Islet precursor cell (in vitro differentiated cells): ENCODE measurements around the gene ECD.
A peak's percentile ranks its signal among the peaks of the same experiment; 100 is the strongest.

Experiments
- DNase-seq: peaks from one replicate; pipeline ENCODE4 v3.0.0-alpha.2; 2018

The ECD gene

DNA sequence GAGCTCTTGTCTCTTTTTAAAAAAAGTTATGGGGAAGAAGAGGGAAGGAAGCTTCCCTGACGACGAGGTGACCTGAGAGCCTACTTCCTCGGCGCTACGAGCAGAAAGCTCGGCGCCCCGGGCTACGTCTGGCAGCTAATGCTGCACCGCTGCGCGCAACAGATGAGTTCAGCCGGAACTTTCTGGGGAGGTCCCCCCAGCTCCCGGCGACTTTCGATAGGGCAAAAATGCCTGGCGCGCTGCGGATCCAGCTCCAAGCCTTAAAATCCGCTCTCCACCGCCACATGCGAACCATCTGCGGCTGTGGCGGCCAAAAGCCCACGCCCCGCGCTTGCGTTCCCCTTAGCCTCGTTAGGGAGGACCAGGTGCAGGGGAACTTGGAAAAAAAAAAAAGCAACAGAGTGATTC lies 71.8 kb downstream of the ECD start:
- peak; percentile 85 for DNase-seq

DNA sequence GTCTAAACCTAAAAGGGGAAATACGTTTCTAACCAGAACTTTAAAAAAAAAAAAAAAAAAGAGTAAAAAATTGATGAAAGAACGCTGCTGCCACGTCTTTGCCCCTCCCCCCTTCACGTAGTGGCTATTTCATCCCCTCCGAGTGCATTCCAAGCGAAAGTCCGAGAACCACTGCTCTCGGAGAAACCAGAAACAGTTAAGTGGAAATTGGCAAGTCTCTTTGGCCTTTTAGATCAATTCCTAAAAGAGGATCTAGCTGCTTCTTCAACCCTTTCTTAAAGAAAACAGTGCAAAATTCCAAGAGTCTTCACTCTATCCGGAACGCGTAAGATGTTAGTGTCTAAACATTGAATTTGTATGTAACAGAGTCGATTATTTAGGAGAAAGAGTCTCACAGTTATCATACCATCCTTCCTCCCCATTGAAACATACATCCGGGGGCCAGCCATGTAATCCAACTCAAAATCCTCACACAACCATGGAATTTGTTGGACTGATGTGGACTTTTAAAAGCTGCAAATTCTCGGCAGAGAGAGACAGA lies 72.3 kb downstream of the ECD start:
- DNase-seq = peak; percentile 72

DNA sequence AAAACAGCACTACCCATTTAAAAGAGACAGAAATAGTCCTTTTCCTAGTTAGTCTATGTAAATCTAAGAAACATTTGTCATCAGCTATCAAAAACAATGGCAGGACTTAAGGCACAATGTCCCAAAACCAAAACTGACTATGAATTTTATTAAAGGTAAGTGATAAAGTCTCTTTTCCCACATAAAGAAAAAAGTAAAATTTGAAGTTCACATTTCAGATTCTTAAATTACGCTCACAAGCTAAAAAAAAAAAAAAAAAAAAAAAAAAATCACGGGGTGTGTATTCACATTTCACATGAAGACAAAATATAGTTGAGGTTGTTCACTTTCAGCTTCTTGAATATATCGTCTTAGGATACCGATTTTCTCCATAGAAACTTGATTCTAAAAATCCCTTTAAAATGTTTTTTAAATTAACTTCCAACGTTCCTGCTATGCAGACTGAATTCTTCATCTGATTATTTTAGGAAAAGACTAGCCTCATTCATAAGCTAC lies 72.8 kb downstream of the ECD start:
- no peak for DNase-seq

DNA sequence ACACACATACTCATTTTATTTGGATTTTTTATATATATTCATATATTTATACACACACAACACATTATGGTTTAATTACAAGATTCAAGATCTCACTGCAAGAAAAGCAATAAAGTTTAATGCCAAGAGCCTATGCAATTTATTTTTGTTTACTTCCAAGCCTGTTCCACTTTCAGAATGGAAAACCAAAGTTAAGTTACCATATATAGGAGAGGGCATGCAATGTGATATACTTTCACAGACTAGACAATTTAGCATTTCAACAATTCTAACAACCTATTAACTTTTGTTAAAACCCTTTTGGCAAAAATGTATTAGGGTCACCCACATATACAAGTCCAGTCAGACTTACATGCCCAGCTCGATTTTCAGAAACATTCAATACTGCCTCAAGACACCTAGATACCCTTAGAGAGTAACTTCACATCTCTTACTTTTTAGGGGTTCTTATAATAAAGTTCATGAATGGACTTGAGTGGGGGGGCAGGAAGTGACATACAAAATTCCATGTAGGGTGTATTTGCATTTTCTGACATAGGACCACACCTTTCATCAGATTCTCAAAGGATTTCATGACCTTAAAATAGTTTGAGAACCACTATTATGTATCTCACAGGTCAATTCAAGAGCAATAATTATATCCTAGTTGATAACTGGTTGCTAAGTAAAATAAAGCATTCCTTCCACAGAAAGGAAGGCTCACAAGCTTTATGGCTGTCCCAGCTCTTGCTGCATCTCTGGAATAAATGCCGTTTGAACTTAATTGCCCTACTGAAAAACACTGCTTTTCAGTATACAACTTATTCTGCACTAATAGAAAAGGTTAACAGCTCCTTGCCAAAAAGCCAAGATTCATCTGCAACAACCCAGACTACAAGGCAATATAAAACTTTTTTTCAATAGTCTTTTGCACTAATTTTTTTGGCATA lies 73.6 kb downstream of the ECD start:
- DNase-seq = no peak

DNA sequence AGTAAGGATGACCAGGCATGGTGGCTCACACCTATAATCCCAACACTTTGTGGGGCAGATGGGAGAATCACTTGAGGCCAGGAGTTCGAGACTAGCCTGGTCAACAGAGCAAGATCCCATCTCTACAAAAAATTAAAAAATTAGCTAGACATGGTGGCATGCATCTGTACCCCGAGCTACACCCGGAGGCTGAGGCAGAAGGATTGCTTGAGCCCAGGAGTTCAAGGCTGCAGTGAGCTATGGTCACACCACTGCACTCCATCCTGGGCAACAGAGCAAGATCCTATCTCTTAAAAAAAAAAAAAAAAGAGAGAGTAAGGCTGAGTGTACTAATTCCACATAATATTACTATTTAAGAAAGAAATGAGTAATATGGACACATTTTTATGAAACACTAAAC lies 75.0 kb downstream of the ECD start:
- no peak for DNase-seq

DNA sequence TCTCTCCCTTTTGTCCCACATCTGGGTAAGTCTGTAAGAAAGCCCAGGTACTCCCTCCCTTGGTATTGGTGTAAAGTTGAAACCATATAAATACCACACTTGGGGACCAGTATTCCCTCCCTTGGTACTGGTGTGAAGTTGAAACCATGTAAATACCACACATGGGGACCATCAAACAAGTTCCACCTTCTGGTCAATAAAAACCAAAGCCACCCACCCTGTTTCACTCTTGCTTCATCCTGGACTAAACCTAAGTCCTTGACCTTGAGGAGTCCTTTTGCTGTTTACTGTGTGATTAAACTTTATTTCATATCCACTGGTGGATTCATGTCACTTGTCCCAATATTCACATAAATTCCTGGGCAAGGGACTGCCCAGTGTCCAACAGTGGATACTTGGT lies 79.5 kb downstream of the ECD start:
- DNase-seq = no peak

DNA sequence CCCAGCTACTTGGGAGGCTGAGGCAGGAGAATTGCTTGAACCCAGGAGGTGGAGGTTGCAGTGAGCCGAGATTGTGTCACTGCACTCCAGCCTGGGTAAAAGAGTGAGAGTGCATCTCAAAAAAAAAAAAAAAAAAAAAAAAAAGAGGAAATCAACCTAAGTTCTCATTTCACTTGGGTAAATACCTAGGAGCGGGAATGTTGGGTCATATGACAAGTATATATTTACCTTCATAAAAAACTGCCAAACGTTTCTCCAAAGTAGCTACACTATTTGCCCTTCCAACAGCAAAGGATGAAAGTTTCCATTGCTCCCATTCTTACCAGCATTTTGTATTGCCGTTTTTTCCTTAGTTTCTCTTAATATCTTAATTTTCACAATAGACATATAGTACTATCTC lies 81.0 kb downstream of the ECD start:
- DNase-seq = no peak

DNA sequence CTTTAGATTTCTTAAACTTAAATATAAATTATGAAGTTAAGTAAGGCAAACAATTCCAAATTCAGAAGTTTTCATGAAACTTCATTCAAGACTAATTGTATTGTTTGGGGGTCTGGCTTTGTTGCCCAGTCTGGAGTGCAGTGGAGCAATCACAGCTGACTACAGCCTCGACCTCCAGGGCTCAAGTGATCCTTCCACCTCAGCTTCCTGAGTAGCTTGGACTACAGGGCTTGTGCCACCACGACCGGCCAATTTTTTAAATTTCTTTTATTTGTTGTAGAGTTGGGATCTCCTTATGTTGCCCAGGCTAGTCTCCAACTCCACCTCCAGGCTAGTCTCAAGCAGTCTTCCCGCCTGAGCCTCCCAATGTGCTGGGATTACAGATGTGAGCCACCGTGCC lies 83.6 kb downstream of the ECD start:
- DNase-seq = no peak
